8988T (cell line): ENCODE measurements around the gene PIF1.

ENCODE experiments used
- DNase-seq: peaks from one replicate; pipeline ENCODE4 v3.0.0; 2011

PIF1 gene, protein sequence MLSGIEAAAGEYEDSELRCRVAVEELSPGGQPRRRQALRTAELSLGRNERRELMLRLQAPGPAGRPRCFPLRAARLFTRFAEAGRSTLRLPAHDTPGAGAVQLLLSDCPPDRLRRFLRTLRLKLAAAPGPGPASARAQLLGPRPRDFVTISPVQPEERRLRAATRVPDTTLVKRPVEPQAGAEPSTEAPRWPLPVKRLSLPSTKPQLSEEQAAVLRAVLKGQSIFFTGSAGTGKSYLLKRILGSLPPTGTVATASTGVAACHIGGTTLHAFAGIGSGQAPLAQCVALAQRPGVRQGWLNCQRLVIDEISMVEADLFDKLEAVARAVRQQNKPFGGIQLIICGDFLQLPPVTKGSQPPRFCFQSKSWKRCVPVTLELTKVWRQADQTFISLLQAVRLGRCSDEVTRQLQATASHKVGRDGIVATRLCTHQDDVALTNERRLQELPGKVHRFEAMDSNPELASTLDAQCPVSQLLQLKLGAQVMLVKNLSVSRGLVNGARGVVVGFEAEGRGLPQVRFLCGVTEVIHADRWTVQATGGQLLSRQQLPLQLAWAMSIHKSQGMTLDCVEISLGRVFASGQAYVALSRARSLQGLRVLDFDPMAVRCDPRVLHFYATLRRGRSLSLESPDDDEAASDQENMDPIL

DNA sequence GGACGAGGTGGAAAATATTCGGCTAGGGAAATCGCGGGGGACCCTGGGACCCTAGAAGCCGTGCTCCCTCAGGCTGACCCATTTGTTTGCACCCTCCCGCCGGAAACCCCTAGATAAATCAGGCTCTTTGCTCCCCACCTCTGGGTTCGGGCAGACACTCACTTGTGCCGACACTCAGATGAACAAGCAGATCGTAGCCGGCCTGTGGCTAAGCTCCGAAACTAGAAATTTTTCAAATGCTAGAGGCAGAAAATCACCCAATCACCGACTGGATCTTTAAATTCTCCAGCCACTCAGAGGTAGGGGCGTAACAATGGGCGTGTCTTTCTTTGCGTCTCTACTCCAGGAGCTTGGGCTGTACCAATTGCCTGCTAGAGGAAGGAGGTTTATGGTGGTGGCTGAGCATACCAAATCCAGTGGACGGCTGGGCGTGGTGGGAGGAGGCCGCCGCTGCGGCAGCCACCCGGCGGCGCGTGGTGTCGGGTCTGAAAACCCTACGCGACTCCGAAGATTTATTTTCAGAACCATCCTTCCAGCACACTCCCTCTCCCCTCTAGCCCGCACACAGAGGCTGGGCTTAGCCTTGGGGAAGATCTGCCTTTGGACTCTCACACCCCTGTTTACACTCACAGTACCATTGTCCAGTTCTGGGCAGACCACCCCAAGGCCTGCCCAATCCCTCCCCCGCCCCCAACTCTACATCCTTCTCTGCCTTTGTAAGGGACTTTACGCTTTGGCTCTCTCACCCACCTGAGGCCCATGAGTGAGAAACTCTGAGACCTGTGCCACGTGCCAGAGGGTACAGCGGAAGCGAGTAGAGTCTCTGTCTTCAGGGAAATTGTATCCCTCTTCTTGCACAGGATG is at the start of gene PIF1:
PIF1 (minus strand) TSS at position 217 of the 864 bp plus-strand sequence. CDS start 1,312 bp downstream, outside the sequence.
- peak; percentile 57 for DNase-seq

DNA sequence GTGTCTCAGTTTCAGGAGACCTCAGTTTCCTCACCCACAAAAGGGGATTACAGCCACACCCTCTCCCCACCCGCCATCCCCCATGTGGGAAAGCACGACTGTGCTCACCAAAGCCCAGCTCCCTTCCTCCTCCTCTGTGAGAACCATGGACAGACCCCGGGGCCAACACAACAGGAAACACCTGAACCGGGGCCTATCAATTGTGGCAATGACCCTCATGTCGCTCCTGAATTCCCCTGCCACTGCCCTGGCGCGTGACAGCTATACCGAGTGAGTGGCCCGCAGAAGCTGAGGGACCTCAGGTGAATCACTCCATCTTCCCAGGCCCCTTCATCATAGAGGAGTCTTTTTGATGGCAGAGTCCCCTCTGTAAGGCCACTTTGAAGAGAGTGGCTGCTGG is 44.9 kb upstream of the PIF1 start:
- DNase-seq = no peak

DNA sequence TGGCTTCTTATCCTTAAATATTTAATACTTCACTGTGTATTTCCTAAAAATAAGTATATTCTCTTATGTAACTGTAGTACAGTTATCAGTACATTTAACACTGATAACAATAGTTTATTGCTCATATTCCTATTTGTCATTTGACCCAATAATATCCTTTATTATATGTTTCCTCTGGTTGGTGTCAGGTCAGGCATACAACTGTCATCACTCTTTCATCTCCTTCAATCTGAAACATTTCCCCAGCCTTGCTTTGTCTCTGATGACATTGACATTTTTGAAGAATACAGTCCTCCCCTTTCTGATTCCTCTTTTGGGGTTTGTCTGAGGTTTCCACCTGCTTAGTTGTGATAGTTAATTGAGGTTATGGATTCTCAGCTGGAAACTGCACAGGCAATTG is 44.1 kb upstream of the PIF1 start:
- DNase-seq = no peak

DNA sequence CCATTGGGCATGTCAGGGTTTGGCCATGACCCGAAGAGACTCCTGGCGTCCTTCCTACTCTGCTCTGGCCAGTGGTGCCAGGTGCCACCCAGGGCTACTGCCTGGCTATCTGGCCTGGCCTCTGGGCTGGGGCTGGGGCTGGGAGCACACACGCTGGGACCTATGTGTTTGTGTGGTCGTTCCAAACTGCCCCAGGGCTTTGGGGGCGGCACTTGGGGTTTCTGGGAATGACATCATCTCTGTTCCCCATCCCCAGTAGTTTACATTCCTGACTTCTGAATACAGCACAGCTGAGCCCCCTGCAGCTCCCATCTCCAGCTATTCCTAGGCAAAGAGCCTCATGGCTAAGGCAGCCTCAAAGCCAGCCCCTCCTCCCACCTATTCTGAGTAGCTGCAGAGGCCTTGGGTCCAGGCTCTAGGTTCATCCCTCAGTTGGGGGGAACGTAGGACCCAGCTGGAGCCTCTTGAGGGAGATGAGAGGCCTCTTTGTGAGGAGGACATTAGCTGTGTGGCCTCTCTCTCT is 40.6 kb upstream of the PIF1 start:
- DNase-seq = no peak

DNA sequence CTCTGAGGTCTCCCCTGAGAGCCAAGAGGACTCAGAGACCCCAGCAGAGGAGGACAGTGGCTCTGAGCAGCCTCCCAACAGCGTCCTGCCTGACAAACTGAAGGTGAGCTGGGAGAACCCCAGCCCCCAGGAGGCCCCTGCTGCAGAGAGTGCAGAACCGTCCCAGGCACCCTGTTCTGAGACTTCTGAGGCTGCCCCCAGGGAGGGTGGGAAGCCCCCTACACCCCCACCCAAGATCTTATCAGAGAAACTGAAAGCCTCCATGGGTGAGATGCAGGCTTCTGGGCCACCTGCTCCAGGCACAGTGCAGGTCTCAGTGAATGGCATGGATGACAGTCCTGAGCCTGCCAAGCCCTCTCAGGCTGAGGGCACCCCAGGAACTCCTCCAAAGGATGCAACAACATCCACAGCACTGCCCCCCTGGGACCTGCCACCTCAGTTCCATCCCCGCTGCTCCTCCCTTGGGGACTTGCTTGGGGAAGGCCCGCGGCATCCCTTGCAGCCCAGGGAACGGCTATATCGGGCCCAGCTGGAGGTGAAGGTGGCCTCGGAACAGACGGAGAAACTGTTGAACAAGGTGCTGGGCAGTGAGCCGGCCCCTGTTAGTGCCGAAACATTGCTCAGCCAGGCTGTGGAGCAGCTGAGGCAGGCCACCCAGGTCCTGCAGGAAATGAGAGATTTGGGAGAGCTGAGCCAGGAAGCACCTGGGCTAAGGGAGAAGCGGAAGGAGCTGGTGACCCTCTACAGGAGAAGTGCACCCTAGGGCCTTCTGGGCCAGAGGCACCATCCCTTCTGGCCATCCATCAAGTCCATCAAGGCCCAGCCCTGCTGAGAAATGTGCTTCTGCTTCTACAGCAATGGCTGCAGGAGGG is 39.9 kb upstream of the PIF1 start:
- DNase-seq = no peak

DNA sequence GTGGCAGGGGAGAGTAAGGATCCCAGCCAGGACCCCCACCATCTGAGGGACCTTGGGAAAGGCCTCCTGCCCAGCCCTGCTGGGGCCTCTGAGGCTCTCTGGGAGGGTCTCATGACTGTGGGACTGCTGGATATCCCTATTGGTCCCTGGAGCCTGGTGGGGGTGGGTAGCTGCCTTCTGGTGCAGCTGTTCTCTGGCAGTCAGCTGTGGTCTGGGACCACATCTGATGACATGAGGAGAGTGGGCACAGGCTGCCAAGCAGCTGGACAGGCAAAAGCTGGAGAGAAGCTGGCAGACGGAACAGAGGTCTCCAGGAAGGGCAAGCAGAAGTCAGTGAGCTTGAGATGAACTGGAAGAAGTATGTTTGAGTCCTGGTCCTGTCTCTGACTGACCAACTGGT is 38.6 kb upstream of the PIF1 start:
- DNase-seq = no peak

DNA sequence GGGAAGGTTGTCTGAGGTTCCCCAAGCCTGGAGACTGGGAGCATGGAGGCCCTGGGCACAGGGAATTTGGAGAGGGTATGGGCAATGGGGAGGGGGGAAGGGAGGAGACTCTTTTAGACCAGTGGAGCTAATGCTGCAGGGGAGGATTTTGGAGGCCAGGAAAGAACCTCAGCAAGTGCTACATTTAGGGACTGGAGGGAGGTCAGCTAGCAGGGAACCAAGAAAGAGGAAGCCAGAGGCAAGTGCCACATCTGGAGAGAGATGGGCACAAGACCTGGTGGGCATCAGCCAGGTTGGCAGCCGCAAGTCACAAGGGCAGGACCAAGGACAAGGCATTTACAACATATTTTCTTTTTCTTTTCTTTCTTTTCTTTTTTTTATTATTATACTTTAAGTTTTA is 37.0 kb upstream of the PIF1 start:
- DNase-seq = no peak

DNA sequence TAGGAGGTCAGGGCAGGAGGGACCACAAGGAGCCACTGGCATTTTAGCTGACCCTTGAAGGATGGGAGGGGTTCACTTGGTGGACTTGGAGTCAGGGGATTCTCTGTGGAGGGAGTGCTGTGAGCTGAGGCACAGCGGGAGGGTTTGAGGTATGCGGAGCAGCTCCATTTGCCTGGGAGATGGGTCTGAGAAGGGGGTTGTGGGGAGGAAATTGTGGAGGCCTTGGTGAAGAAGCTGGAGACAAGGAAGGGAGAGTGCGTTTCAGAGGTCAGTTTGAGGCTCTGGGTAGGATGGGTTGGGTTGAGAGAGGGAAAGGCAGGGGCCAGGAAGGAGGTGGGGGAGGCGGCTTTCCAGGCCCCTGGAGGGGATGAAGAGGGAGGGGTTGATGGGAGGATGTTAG is 36.5 kb upstream of the PIF1 start:
- DNase-seq = no peak

DNA sequence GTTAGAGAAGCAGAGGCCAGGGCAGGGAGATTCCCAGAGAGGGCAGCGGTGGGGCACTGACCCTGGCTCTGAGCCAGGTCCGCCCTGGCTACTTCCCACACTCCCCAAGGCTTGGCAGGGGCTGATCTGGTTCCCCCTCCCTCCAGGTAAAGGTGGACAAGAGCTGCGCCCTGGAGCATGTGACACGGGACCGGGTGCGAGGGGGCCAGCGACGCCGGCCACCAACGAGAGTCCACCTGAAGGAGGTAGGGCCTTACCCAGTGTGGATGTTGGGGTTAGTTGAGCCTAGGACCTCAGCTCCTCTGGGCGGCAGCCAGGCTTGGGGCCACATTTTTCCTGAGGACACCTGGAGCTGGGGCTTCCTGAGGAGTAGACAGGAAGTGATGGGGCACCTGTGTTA is 35.9 kb upstream of the PIF1 start:
- DNase-seq = no peak

DNA sequence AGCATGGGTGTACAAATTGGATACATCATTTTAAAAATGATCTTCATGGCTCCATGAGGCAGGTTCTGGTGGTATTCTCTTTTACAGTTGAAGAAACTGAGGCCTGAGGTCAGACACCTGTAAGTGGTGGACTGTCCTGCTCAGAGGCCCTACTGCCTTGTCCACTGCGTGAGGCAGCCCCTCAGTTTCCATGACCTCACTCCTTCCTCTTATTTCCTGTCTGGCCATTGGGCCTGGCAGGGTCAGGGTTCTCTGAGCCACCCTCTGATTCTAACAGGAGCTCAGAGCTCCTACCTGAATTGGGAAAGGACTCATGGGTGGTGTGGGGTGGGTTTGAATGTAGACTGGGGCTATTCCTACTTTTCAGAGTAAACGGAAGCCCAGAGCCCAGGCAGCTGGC is 33.8 kb upstream of the PIF1 start:
- DNase-seq = no peak

DNA sequence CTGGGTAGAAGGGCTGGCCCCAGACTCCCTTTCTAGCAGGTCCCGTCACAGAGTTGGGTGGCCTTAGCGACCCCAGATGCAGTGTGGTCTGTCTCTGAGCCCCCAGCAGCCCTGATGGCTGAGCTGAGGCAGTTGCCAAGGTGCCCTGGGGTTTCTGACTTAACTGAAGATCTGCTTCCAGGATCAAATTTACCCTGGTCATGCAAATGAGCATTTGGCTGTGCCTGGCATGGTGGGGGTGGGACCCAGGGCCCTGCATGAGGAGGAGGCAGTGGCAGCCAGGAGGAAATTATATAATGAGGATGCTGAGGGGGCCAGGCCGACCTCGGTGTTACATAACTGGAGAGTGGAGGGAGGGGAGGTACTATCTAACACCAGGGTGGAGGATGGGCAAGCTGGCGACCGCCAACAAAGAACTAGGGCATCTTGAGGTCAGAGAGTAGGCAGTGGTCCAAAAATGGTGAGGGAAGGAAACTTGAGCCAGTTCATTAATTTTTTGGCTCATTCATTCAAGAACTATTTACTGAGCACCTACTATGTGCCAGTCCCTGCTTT is 32.7 kb upstream of the PIF1 start:
- no peak for DNase-seq

DNA sequence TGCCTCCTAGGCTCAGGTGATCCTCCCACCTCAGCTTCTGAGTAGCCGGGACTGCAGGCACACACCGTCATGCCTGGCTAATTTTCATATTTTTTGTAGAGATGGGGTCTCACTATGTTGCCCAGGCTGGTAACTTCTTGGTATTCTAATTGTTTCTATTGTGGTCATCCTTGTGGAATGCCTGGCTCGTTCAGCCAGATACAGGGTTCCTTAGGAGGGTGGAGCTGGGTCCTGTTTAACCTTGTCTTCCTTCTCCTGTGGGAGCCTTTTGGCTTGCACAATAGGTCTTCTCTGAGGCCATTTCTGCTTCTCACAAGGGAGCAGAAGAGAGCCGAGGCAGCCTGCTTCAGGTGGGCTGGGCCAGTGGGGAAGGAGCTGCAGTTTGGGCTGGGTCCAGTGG is 32.0 kb upstream of the PIF1 start:
- no peak for DNase-seq

DNA sequence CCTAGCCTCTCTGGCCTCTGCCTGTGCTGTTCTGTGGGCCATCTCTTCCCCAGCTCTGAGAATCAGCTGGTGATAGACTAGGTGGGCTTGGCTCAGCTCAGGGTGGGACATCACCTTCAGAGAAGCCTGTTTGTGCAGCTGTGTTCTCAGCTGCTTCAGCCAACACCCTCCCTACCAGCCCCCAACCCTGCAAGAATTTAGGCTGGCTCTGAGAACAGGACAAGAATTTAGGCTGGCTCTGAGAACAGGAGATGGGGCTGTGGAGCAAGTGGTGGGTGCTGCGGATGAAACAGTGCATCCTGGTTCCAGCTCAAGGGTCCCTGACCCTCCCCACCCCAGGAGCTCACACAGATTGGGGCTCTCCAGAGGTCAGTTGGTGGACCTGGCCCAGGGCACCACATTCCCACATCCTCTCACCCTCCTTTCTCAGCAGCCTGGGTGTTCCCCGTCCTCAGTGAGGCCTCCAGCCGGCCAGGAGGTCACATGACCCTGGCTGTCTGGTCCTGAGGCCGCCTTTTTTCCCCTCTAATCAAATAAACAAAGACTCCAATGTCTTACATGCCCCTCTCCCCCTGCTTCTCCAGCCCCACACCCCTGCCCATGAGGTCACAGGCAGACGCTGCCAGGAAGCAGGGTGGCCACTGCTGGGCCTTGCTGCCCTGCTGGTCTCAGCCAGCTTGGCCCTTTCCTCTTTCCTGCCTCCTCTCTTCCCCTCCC is 31.1 kb upstream of the PIF1 start:
- DNase-seq = no peak

DNA sequence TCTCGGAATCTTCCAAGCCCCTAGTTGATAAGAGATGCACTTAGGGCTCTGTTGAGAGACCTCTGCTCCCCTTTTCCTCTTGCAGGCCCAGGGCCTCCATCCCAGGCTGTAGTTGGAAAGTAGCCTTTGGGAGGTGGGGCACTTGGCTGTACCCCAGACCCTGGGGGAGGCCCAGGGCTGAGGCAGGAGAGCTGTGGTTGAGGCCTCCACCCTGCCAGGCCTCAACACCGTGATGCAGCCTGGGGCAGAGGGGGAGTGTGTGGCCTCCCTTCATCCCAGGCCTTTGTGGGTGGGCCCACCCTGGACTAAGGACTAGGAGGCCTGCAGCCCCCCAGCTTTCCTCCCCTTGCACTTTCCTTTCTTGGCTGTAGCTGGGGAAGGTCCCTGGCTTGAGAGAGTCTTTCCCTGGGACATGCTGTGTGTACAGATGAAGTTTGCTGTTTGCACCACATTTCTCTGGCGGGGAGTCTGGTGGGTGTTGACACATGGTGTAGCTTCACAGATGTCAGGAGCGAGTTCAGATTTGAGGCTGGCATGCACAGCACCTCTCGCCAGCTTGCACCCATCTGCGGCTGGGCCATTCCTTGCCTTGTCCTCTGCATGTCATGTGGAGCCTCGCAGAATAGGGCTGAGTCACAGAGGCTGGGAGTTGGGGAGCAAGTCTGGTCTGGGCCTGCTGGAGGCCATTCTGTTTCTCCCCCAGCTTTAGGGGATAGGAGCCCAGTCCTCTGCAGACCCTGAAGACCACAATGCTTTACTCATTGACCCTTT is 29.9 kb upstream of the PIF1 start:
- DNase-seq = no peak

DNA sequence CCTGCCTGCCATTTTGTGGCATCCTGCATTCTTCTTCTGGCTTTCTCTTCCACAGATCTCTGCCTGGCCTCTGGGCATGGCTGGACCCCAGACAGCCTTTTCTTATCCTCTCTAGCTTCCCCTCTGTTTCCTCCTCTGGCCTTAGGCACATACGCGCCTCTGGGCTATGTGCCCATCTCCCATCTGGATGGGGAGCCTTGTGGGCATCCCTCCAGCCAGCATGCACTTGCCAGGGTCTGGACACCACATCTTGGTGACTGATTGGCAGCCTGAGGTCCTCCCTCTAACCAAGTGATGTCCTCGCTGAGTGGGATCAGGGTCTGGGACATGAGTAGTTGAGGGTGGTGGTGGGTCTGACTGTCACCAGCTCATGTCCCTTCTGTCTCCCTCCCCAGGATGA is 29.1 kb upstream of the PIF1 start:
- DNase-seq = no peak

DNA sequence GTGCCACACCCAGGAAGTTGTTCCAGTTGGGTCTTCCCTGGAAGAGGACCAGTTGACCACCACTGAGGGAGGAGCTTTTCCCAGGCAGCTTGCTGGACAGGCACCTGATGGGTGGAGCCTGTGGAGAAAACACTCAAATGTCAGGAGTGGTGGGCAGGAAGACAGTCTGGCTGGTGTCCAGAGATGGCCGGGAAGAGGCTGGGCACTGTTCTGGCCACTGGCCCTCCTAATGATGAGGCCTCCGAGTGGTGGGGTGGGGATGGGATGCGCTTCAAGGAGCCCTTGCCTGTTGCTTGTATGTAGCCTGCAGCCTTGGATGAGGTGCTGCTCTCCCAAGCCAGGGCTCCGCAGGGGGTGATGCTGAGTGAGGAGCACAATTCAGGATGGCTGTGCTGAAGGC is 28.6 kb upstream of the PIF1 start:
- DNase-seq = no peak

DNA sequence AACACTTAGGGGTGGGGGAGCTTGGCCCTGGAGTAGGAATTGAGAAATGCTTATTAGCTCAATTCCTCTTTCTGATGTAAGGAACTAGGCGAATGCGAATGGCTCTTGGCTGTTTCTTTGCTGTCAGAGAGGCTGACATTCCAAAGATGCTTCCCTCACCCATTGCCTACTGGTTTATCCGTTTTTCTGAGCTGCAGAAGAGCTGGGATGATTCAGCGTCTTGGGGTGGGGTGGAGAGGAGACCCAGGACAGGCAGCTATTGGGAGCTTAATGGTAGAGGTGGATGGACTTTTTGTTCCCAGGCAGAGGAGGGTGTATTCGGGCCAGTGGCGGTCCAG is 26.0 kb upstream of the PIF1 start:
- no peak for DNase-seq

DNA sequence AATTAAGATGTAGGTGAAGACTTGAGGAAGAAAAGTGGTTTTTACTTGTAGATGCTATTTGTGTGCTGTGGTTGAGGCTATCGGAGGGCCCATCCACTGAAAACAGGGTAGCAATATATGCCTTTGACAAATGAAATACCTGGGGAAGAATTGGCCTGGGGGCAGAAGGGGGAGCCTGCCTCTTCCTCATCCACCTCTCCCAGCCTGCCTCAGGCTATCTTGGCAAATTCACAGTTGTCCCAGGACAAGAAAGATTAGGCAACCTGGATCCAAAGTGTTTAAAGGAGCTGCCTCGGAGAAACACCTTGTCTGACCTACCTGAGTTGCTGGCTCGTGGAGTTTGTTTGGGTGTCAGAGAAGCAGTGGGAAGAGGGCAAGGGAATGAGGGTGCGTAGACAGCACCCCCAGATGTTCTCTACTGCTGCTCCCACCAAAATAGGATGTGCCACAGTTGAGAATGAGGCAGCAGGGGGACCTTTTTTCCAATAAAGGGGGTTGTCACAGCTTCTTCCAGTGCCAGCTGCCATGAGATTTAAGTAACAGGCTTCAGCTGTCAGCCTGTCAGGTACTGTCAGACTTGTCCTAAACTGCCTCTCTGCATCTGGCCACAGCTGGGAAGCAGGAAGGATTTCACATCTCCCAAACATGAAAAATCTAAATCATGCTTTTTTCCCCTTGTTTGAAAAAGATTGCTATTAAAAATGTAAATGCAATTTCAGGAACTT is 25.5 kb upstream of the PIF1 start:
- DNase-seq = no peak

DNA sequence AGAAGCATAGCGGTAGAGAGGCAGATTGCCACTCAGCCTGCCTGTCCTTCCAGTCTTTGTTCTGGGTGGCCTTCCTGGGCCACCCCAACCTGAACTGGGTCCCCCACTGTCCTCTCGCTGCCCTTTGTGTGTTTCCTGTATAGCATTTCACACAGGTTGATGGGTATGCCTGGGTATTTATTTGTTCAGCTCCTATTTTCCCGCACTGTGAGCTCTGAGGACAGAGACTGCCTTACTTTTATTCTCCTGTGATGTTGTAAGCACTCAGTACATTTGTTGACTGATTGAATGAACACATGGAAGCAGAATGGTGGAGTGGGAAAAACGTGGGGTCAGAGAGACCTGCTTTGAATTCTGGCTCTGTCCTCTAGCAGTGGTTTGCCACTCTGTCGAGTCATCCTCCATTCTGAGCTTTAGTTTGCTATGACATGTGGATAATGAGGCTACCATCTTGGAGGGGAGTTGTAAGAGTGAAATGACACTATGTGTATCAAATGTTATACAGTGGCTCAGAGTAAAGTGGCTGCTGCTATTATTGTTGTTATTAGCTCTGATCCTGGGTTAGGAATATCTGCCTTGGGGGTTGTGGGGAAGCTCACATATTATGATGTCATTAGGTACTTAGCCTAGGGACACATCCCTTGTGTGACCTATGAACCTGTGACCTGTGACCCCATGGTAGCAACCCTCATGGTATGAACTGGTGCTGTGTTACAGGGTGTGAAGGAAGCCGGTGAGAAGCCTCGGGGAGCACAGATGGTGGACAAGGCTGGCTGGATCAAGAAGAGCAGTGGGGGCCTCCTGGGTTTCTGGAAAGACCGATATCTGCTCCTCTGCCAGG is 22.6 kb upstream of the PIF1 start:
- DNase-seq = no peak
